GM21367 (cell line): Measurements from ENCODE around the gene SPG7.

Experiments used
- ATAC-seq: cut with Tn5 transposase; IDR thresholded peaks from one replicate; pipeline ENCODE4 v1.9.1; 2021; ENCODE audit not compliant: unreplicated experiment

SPG7 gene

GRCh38 chr16:89484923-89485679, 23.1 kb upstream of the SPG7 start:
- no peak for ATAC-seq

GRCh38 chr16:89485701-89486246, 22.4 kb upstream of the SPG7 start:
- no peak for ATAC-seq

- ATAC-seq, result no peak
Observed at GRCh38 chr16:89489040-89489897, 18.9 kb upstream of the SPG7 start.

- ATAC-seq, result no peak
Observed at GRCh38 chr16:89489898-89490438, 18.2 kb upstream of the SPG7 start.

- peak; percentile 70 for ATAC-seq
Observed at GRCh38 chr16:89490439-89491237, 17.6 kb upstream of the SPG7 start, which contains the start of gene ANKRD11. ANKRD11 (minus strand) TSS chr16:89490561; CDS start chr16:89317019, 173,542 bp downstream.

GRCh38 chr16:89491238-89491869, 16.8 kb upstream of the SPG7 start:
- ATAC-seq, result no peak

- no peak for ATAC-seq
Observed at GRCh38 chr16:89491974-89492687, 16.1 kb upstream of the SPG7 start.

GRCh38 chr16:89493776-89494175, 14.4 kb upstream of the SPG7 start:
- ATAC-seq, result no peak

- no peak for ATAC-seq
Observed at GRCh38 chr16:89495121-89495520, 13.1 kb upstream of the SPG7 start.

- ATAC-seq, result no peak
Observed at GRCh38 chr16:89498839-89499238, 9.4 kb upstream of the SPG7 start.

GRCh38 chr16:89499767-89500166, 8.4 kb upstream of the SPG7 start:
- ATAC-seq, result no peak

GRCh38 chr16:89502081-89502843, 5.9 kb upstream of the SPG7 start:
- no peak for ATAC-seq

- no peak for ATAC-seq
Observed at GRCh38 chr16:89504091-89504490, 4.1 kb upstream of the SPG7 start.

- ATAC-seq, result no peak
Observed at GRCh38 chr16:89505204-89506112, 2.7 kb upstream of the SPG7 start.

- ATAC-seq, result no peak
Observed at GRCh38 chr16:89506113-89506504, 2.1 kb upstream of the SPG7 start.

GRCh38 chr16:89506791-89507191, 1.4 kb upstream of the SPG7 start:
- ATAC-seq, result no peak

GRCh38 chr16:89507214-89507833, 879 bp upstream of the SPG7 start:
- no peak for ATAC-seq
